Gastrocnemius medialis (tissue), 4 donors: ENCODE results near the gene FBXL17.

ENCODE experiments used
- CTCF ChIP-seq, 5 experiments: fragments of 450-650 bp in 3 of 5; fragments of 200-600 bp in 2 of 5; sonication (generic) in 2 of 5; IDR thresholded peaks in 4 of 5; conservative IDR thresholded peaks in 1 of 5; 1 replicate in 4 of 5; 2 replicates in 1 of 5; pipeline ENCODE4 v1.5.1; 2016 to 2019; ENCODE audit warnings: antibody characterized with exemption in 5 of 5, mild to moderate bottlenecking in 3 of 5, moderate library complexity in 3 of 5
- POLR2A ChIP-seq, 2 donors: fragments of 450-650 bp; IDR thresholded peaks; one replicate each; pipeline ENCODE4 v1.6.1; 2017; ENCODE audit warnings: antibody characterized with exemption in 2 of 2, mild to moderate bottlenecking in 2 of 2, moderate library complexity in 2 of 2

GRCh38 chr5:108201721-108202120 lies 180.2 kb downstream of the FBXL17 start:
- no peak for TF ChIP-seq CTCF (IDR thresholded peaks at IDR 0.05 in 4 of 5, conservative IDR thresholded peaks at IDR 0.05 in 1 of 5)
- no peak for TF ChIP-seq POLR2A (IDR thresholded peaks at IDR 0.05)
